GM12801 (cell line): Measurements from ENCODE around the gene UBE3D.

Source experiments
- CTCF ChIP-seq: IDR thresholded peaks from one replicate; pipeline ENCODE4 v1.5.1; 2011; ENCODE audit warnings: control low read depth; ENCODE audit not compliant: insufficient read length; ENCODE audit errors: extremely low read depth

The UBE3D gene

GRCh38 chr6:83092756-83093399, 27.2 kb upstream of the UBE3D start:
- TF ChIP-seq CTCF = no peak

DNA sequence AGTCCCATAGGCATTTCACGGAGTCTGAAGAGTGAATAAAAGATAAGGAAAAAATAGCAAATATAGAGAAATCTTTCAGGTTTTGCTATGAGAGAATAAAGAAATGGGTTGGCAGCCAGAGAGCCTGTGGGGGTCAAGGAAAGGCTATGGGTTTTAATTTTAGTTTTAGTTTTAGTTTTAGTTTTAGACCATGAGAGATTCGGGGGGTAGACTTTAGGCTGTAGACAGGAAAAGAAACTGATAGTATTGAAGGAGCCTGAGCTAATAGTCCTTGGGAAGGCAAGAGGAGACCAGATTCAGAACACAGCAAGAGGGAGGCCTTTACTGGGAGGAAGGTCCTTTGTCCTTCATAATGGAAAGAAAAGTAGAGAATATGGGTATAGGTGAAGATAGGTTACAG, 21.1 kb upstream of the UBE3D start:
- TF ChIP-seq CTCF = no peak

DNA sequence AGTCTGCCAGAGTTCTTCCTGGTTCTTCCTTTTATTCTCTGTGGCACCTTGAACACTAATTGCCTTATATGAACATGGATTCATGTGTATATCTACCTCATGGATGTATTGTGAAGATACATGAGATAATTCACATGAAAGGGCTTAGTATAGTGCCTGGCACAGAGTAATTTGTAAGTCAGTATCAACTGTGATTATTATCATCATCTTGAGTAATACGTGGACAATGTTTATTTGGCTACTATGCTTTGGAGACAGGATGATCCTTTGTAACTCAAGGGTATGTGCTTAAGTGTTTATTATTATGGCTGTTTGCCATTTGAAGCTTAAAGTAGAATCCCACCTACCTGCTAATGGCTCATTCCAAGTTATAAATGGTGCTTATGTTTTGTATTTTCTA, 17.8 kb upstream of the UBE3D start:
- TF ChIP-seq CTCF = no peak

GRCh38 chr6:83073615-83074014, 8.0 kb upstream of the UBE3D start:
- no peak for TF ChIP-seq CTCF

- TF ChIP-seq CTCF = no peak
Observed at GRCh38 chr6:83072726-83073125, 7.1 kb upstream of the UBE3D start.

GRCh38 chr6:83071707-83072106, 6.1 kb upstream of the UBE3D start:
- no peak for TF ChIP-seq CTCF

- TF ChIP-seq CTCF = no peak
Observed at GRCh38 chr6:83071023-83071422, 5.4 kb upstream of the UBE3D start.
